Measurements from ENCODE around the gene CPSF7.

Gene CPSF7

DNA sequence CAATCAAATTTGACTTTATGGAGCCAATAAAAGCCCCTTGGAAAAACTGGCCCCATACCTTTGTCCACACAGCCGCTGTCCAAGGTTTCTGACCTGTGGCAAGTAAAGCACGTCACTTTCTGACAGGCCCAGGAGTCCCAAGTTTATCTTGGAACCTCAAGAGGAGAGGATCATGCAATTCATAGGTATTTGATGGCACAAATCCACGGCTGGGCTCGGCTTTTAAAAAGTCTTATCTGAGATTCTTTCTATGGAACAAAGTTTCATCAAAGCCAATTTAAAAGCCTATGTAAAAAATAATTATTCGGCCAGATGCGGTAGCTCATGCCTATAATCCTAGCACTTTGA, 54.0 kb downstream of the CPSF7 start:
- TF ChIP-seq, protein P1, sequence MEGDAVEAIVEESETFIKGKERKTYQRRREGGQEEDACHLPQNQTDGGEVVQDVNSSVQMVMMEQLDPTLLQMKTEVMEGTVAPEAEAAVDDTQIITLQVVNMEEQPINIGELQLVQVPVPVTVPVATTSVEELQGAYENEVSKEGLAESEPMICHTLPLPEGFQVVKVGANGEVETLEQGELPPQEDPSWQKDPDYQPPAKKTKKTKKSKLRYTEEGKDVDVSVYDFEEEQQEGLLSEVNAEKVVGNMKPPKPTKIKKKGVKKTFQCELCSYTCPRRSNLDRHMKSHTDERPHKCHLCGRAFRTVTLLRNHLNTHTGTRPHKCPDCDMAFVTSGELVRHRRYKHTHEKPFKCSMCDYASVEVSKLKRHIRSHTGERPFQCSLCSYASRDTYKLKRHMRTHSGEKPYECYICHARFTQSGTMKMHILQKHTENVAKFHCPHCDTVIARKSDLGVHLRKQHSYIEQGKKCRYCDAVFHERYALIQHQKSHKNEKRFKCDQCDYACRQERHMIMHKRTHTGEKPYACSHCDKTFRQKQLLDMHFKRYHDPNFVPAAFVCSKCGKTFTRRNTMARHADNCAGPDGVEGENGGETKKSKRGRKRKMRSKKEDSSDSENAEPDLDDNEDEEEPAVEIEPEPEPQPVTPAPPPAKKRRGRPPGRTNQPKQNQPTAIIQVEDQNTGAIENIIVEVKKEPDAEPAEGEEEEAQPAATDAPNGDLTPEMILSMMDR (conservative IDR thresholded peaks at IDR 0.05; ENCODE audit: low read depth, low read length), result no peak
- DNase-seq (ENCODE audit: low read depth), result no peak

DNA sequence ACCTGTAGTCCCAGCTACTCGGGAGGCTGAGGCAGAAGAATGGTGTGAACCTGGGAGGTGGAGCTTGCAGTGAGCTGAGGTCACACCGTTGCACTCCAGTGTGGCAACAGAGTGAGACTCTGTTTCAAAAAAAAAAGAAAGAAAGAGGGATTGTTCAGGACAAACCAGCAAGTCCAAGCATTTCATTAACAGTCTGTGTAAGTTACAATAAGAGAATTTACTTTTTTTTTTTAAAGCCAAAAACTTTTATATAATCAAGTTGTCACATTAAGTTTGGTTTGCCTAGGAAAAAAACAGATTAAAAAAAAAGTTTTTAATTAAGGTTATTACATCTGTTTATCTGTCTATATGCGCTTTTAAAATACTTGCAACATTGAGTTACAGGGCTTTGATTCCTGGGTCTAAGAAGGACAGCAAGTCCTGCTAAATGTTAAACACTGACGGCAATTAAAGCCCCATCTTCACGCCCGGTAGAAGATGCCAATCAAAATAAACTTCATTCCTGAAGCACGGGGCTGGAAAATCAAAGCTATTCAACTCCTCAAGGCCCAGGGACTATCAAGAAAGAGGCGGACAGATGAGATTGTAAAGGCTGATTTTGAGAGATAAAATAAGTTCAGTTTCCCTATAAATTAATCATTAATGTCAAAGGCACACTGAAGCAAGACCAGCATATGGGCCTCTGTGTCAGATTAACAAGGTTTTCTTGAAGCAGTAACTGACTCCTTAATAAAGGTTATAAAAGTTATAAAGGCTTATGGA, 56.9 kb downstream of the CPSF7 start:
- TF ChIP-seq, protein P1 (conservative IDR thresholded peaks at IDR 0.05; ENCODE audit: low read depth, low read length), result no peak
- H3K4me3 ChIP-seq (ENCODE audit: low read length), result no peak overlapping the region
- no peak for DNase-seq (ENCODE audit: low read depth)

More for the DNA sequence above, 54.0 kb downstream of the CPSF7 start:
- no peak overlapping the region for H3K4me3 ChIP-seq (ENCODE audit: low read length)

DNA sequence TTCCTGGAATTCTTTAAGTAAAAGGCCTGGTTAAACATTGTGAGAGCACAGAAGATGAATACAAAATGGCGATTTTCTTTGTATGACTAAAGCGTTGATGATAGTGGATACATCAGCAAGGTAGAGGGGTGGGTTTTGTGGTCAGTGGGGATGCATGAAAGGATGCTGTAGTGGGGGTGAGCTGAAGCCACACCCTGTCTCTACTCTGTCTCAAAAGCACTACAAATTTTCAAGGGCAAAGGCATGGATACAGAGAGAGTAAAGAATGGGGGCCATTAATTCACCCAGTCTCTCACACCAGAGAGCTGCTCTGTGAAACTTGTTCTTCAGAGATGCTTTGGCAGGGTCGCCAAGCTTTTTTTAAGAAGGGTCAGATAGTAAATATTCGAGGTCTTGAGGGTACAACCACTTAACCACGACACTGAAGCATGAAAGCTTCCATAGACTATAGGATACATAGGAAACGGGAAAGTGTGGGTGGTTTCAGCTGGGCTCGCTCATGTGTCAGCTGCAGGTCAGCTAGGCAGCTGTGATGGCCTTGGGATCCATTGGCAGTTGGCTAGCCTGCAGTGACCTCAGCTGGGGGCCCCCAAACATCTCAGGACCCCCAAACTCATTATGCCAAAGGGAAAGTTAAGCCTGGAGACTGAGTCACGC, 59.3 kb downstream of the CPSF7 start:
- DNase-seq (ENCODE audit: low read depth), result no peak
- H3K4me3 ChIP-seq (ENCODE audit: low read length), result no peak overlapping the region
- TF ChIP-seq, protein P1 (conservative IDR thresholded peaks at IDR 0.05; ENCODE audit: low read depth, low read length), result no peak

DNA sequence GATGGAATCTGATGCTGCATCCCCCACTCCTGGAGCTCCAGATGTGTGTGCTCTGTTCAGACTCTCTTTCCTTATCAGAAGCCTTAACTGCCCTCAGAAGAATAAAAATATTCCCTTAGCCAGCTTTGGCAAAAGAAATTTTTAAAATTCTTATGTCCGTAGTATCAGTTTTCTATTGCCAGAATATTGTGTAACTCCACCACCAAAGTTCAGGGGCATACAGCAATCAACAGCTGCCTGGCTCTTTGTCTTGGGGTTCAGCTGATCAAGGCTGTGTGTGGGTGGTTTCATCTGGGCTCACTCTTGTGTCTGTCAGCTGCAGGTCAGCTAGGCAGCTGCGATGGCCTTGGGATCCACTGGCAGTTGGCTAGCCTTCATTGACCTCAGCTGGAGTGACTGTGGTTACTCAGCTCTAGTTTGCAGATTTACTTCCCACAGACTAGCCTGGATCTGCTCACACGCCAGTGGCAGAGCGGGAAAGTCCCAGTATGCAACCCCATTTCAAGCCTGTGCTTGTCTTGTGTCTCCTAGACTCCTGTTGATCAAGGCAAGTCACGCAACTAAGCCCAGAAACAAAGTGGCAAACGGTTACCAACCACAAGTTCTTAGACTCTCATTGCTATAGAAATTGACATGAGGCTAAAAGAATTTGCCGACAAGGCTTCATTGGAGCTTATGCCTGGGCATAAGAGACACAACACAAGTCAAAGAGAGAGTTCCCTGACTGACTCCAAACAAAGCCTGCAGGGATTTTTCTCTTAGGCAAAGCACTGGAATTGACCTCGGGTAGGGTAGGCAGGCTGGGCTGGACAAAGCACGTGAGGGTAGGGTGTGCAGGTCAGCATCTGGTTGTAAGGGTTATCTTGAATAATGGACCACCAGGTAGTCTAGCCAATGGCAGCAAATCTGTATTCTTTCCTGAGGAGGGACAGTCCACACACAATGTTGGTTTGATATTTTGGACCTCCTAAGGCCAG, 60.1 kb downstream of the CPSF7 start:
- no peak overlapping the region for H3K4me3 ChIP-seq (ENCODE audit: low read length)
- TF ChIP-seq, protein P1 (conservative IDR thresholded peaks at IDR 0.05; ENCODE audit: low read depth, low read length), result no peak
- no peak for DNase-seq (ENCODE audit: low read depth)

DNA sequence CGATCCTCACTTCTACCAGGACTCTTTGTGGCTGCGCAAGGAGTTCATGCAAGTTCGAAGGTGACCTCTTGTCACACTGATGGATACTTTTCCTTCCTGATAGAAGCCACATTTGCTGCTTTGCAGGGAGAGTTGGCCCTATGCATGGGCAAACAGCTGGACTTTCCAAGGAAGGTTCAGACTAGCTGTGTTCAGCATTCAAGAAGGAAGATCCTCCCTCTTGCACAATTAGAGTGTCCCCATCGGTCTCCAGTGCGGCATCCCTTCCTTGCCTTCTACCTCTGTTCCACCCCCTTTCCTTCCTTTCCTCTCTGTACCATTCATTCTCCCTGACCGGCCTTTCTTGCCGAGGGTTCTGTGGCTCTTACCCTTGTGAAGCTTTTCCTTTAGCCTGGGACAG, 61.1 kb downstream of the CPSF7 start:
- no peak for DNase-seq (ENCODE audit: low read depth)
- TF ChIP-seq, protein P1 (conservative IDR thresholded peaks at IDR 0.05; ENCODE audit: low read depth, low read length), result no peak
- H3K4me3 ChIP-seq (ENCODE audit: low read length), result no peak overlapping the region

DNA sequence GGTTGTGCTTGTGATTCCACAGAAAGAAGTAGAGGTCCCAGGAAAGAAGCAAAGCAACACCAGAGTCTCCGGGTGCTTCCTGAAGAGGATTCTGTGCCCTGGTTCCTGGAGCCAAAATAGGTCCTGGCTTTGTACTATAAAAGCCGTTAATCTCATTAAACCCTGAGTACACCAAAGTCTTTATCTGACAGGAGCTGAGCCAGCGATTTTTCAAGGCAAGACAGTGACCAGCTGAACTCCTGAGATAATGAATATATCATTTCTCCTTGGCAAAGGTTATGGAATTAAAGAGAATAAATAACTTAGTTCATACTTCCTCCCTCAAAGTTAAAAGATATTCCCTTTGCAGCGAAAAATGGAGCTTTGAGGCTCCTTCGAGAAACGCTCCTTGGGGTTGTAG, 62.4 kb downstream of the CPSF7 start:
- no peak for DNase-seq (ENCODE audit: low read depth)
- TF ChIP-seq, protein P1 (conservative IDR thresholded peaks at IDR 0.05; ENCODE audit: low read depth, low read length), result no peak
- no peak overlapping the region for H3K4me3 ChIP-seq (ENCODE audit: low read length)
